Natural killer cell treated with Interleukin-12 subunit alpha and Interleukin-12 subunit beta and Interleukin-15 and Interleukin-18, amount 100 ng/mL, for 72 hours (primary cell): Measurements from ENCODE around the gene GPR151. TPM values are rescaled to one million over a fixed set of nuclear protein-coding genes. Genes with fewer than 3 reads are reported as not detected.

ENCODE experiments used
- ATAC-seq, 2 donors: fragments of 150-1000 bp; cut with Tn5 transposase in 1 of 2; sonication (Bioruptor Pico), chemical (Tn5 transposase) in 1 of 2; 2 replicates each; pipeline ENCODE4 v1.10.0; 2021
- DNase-seq: peaks from one replicate; pipeline ENCODE4 v3.0.0; 2022; ENCODE audit warnings: low spot score
- H3K27ac Mint-ChIP-seq, 2 donors: 1 replicate in 1 of 2; 2 replicates in 1 of 2; pipeline ENCODE4 v1.8.0; 2022; ENCODE audit warnings: mixed read lengths in 2 of 2, mild to moderate bottlenecking in 1 of 2, moderate library complexity in 1 of 2
- H3K27me3 Mint-ChIP-seq, 2 donors: 1 replicate in 1 of 2; 2 replicates in 1 of 2; pipeline ENCODE4 v1.8.0; 2022; ENCODE audit warnings: mixed read lengths in 2 of 2
- H3K36me3 Mint-ChIP-seq: one replicate; pipeline ENCODE4 v1.8.0; 2022; ENCODE audit warnings: mixed read lengths
- H3K4me1 Mint-ChIP-seq, 2 donors: 1 replicate in 1 of 2; 2 replicates in 1 of 2; pipeline ENCODE4 v1.8.0; 2022; ENCODE audit warnings: low read depth in 2 of 2, mixed read lengths in 2 of 2, mild to moderate bottlenecking in 1 of 2
- H3K4me3 Mint-ChIP-seq: one replicate; pipeline ENCODE4 v1.8.0; 2022; ENCODE audit warnings: mixed read lengths
- H3K9me3 Mint-ChIP-seq: 2 replicates; pipeline ENCODE4 v1.8.0; 2022; ENCODE audit warnings: mixed read lengths
- total RNA-seq, 2 donors: library from RNA; stranded (reverse); gene quantifications; one replicate each; pipeline ENCODE4 v1.2.3, GENCODE V29; 2022

Gene GPR151
- total RNA-seq, 2 donors from 2014 or later = not detected

GRCh38 chr5:146538432-146538831 is 22.4 kb upstream of the GPR151 start:
- DNase-seq (no peak), ATAC-seq (no peak)
- no peak overlapping the region for H3K4me3 Mint-ChIP-seq
- no peak overlapping the region for H3K27ac Mint-ChIP-seq
- H3K4me1 Mint-ChIP-seq = peaks cover under 1 to 2% of the 10 kb centered on the region in 2 donors
- H3K27me3 Mint-ChIP-seq = peaks cover 4 to 7% of the 10 kb centered on the region in 2 donors
- no peaks in the 10 kb centered on the region for H3K36me3 Mint-ChIP-seq
- no peaks in the 10 kb centered on the region for H3K9me3 Mint-ChIP-seq

- Mint-ChIP-seq H3K27ac (no peak overlapping the region), H3K27me3 (peaks cover 0 to 7% of the 10 kb centered on the region in 2 donors), H3K9me3 (no peaks in the 10 kb centered on the region), H3K4me3 (no peak overlapping the region), H3K4me1 (peaks cover 4% of the 10 kb centered on the region in 2 donors), H3K36me3 (no peaks in the 10 kb centered on the region)
- DNase-seq (no peak), ATAC-seq (no peak)
Observed at GRCh38 chr5:146533882-146534281, 17.9 kb upstream of the GPR151 start.

GRCh38 chr5:146533260-146533857 is 17.4 kb upstream of the GPR151 start:
- DNase-seq (peak; percentile 80), ATAC-seq (peak; percentile 78 to 82)
- Mint-ChIP-seq H3K4me1 (peaks cover 4% of the 10 kb centered on the region in 2 donors), H3K36me3 (no peaks in the 10 kb centered on the region), H3K27me3 (peaks cover under 1 to 8% of the 10 kb centered on the region in 2 donors), H3K4me3 (no peak overlapping the region), H3K27ac (no peak overlapping the region), H3K9me3 (no peaks in the 10 kb centered on the region)

DNA sequence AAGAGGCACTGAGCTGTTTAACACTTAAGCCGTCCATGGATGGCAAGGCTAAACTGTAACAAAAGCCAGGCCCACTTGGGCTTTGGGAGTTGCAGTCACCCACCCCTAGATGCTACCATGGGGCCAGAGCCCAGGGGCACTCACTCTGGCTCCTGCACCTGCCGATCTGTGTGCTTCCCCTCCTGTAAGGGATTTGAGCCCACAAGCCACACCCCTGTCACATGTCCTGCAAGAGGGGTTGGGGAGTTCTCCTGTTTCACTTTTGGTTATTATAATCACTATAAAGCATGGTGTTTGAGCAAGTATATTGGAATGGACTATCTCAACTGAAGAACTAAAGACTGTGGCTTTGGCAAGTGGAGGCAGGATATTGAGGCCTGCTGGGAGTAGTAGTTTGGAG is 14.0 kb upstream of the GPR151 start:
- Mint-ChIP-seq H3K4me3 (no peak overlapping the region), H3K9me3 (no peaks in the 10 kb centered on the region), H3K36me3 (no peaks in the 10 kb centered on the region), H3K27ac (no peak overlapping the region), H3K27me3 (peaks cover 7 to 11% of the 10 kb centered on the region in 2 donors), H3K4me1 (peaks cover 4% of the 10 kb centered on the region in 2 donors)
- ATAC-seq (no peak), DNase-seq (no peak)

DNA sequence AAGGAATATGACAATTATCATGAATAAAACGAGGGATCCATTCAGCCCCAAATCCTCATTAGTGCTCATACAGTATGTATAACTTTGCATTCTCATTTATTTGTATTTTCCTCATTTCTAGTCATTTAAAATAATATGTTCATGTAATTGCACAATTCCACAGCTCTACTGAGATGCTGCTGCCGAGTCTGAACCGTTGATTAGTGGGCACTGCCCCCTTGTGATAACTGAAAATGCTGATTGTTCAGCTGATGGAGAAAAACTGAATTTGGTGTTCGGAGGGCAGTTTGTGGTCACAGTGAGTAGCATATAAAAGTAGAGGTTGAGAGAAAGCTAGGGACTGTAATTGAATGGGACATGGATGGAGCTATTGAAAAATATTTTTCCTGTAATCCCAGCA is 12.2 kb upstream of the GPR151 start:
- DNase-seq (no peak), ATAC-seq (no peak)
- H3K36me3 Mint-ChIP-seq = no peaks in the 10 kb centered on the region
- no peak overlapping the region for H3K27ac Mint-ChIP-seq
- H3K9me3 Mint-ChIP-seq = no peaks in the 10 kb centered on the region
- no peak overlapping the region for H3K4me3 Mint-ChIP-seq
- peaks cover 7 to 12% of the 10 kb centered on the region in 2 donors for H3K27me3 Mint-ChIP-seq
- peaks cover under 1 to 1% of the 10 kb centered on the region in 2 donors for H3K4me1 Mint-ChIP-seq

DNA sequence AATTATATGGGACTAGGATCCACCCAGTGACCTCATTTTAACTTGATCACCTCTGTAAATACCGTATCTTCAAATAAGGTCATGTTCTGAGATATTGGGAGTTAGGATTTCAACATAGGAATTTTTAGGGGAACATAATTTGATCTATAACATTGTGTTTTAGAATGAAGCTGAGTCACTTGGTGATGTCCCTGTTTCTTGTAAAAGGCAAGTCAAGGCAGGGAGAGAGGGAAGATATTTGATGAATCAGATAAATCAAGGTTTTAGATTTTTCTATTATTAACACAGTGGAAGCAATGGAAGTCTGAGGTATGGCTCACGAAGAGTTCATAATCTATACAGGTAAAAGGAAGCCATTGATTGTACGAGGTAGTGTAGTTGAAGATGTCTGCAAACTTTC is 11.8 kb upstream of the GPR151 start:
- no peak overlapping the region for H3K4me3 Mint-ChIP-seq
- H3K4me1 Mint-ChIP-seq = no peaks in the 10 kb centered on the region
- ATAC-seq (no peak), DNase-seq (no peak)
- H3K27ac Mint-ChIP-seq = no peak overlapping the region
- H3K36me3 Mint-ChIP-seq = no peaks in the 10 kb centered on the region
- H3K27me3 Mint-ChIP-seq = peaks cover 10 to 16% of the 10 kb centered on the region in 2 donors
- no peaks in the 10 kb centered on the region for H3K9me3 Mint-ChIP-seq

DNA sequence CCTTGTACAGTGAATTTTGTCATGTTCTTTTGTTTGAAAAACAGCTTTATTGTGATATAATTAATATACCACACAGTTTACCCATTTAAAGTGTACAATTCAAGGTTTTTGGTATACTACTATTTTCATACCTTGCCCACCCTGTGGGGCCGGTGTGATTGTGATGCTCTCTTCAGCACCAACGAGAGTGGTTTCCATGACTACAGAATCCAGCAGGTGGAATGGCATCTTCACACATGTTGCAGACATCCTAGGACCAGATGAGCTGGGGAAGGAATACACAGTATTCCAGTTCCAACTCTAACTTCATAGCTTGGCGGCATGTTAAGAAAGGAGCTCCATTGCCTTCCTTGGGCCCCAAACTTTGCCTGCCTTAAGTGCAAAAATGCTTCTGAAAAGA is 7.7 kb upstream of the GPR151 start:
- H3K9me3 Mint-ChIP-seq = no peaks in the 10 kb centered on the region
- H3K4me3 Mint-ChIP-seq = no peak overlapping the region
- peaks cover 5 to 6% of the 10 kb centered on the region in 2 donors for H3K4me1 Mint-ChIP-seq
- no peak for ATAC-seq
- no peaks in the 10 kb centered on the region for H3K36me3 Mint-ChIP-seq
- no peak for DNase-seq
- H3K27me3 Mint-ChIP-seq = peaks cover 14 to 26% of the 10 kb centered on the region in 2 donors
- H3K27ac Mint-ChIP-seq = no peak overlapping the region

DNA sequence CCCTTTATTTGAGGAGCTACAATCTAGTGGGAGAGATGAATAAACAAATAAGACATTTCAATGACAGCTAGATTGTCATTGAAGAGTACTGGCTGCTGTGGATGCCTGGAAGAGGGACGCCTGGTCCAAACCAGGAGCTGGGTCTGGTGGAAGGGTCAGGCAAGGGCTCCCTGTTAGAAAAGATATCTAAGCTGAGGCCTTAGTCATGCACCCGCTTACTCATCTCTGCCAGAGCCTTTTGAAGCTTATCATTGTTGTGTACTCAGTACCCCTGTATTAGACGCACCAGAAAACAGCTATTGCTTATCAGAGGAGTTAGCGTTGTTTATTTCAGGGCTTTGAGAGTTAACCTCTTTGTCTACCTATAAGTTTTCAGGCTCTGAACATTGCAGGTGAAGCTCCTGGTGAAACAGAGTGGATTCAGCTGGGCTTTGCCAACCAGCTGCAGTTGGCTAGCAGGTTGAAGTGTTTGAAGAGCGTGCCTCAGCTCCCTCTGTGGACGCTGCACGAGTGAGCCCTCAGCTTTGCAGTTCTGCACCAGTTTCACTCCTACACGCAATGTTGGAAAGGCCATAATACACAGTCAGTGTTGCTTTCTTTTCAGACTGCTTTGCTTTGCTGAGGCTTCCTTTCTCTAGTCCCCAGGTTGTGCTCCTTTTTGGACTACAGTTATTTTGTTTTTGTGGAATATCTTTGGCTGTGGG is 5.6 kb upstream of the GPR151 start:
- no peaks in the 10 kb centered on the region for H3K36me3 Mint-ChIP-seq
- DNase-seq (no peak), ATAC-seq (no peak)
- H3K27me3 Mint-ChIP-seq = peaks cover 6 to 14% of the 10 kb centered on the region in 2 donors
- H3K4me3 Mint-ChIP-seq = no peak overlapping the region
- H3K27ac Mint-ChIP-seq = no peak overlapping the region
- no peaks in the 10 kb centered on the region for H3K9me3 Mint-ChIP-seq
- peaks cover 5 to 6% of the 10 kb centered on the region in 2 donors for H3K4me1 Mint-ChIP-seq

DNA sequence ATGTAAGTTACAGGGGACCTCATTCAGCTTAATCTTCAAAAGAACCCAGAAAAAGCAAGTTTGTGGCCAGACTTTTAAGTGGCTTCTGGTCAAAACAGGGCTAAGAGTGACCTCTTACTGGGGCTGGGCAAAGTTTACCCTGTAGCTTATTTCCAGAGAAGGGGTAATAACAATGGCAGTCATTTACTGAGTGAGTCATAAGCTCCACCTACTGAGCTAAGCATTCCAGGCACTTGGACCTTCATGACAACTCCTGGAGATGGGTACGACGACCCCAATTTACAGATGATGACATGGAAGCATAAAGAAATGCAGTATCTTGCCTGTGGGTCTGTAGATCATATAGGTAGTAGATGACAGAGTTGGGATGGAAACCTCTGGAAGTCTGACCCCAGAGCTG is 4.7 kb upstream of the GPR151 start:
- no peaks in the 10 kb centered on the region for H3K9me3 Mint-ChIP-seq
- H3K4me1 Mint-ChIP-seq = peaks cover 5 to 6% of the 10 kb centered on the region in 2 donors

DNA sequence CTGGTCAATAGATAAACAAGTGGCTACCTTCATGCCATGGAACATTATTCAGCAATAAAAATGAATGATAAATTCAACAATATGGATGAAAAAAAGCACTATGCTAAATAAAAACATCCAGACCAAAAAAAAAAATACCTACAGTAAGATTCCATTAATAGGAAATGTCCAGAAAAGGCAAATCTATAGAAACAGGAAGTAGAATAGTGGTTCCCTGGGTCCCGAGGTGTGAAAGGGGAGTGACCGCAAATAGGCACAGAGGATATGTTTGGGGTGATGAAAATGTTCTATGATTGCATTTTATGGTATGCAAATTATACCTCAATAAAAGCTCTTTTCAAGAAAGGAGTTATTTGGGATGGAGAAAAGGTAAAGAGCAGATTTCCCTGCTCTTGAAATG is 3.6 kb upstream of the GPR151 start:
- no peaks in the 10 kb centered on the region for H3K9me3 Mint-ChIP-seq
- no peaks in the 10 kb centered on the region for H3K36me3 Mint-ChIP-seq
- no peak overlapping the region for H3K4me3 Mint-ChIP-seq
- H3K27me3 Mint-ChIP-seq = peaks cover 6 to 14% of the 10 kb centered on the region in 2 donors
- no peak overlapping the region for H3K27ac Mint-ChIP-seq
- no peak for ATAC-seq
- peaks cover 5 to 6% of the 10 kb centered on the region in 2 donors for H3K4me1 Mint-ChIP-seq
- no peak for DNase-seq

More for the DNA sequence above, 4.7 kb upstream of the GPR151 start:
- DNase-seq (no peak), ATAC-seq (no peak)
- Mint-ChIP-seq H3K4me3 (no peak overlapping the region), H3K27ac (no peak overlapping the region), H3K27me3 (peaks cover 6 to 14% of the 10 kb centered on the region in 2 donors), H3K36me3 (no peaks in the 10 kb centered on the region)

DNA sequence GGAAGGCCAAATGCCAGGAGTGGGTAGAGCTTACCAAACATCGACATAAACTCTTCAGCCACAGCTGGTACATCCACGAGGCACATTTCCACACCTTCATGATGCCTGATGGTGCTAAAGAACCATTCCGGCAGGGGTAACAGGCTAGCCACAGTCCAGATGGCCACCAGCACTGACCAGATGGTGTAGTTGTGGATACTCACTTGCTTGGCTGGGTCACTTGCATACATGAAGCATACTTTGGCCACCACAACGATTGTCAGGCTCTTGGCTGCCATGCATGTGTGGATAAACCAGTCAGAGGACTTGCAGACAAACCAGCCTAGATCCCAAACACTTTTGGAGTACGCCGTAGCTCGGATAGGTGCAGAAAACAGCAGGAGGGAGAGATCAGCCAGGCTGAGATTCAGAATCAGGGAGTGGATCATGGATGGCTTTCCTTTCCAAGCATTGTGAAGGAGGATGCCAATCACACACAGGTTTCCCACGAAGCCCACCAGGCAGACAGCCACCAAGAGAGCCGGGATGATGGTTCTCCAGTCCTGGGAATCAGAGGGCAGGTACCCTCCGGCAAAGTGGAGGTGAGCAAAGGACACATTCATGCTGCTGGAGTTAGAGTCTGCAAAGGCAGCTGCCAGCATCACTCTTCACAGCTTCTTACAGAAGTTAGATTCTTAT is 378 bp downstream of the GPR151 start:
- Mint-ChIP-seq H3K27me3 (no peaks in the 10 kb centered on the region), H3K4me1 (peaks cover 5 to 6% of the 10 kb centered on the region in 2 donors), H3K4me3 (no peak overlapping the region), H3K36me3 (peaks cover 5% of the 10 kb centered on the region), H3K9me3 (no peaks in the 10 kb centered on the region), H3K27ac (no peak overlapping the region)
- ATAC-seq (no peak), DNase-seq (no peak)

DNA sequence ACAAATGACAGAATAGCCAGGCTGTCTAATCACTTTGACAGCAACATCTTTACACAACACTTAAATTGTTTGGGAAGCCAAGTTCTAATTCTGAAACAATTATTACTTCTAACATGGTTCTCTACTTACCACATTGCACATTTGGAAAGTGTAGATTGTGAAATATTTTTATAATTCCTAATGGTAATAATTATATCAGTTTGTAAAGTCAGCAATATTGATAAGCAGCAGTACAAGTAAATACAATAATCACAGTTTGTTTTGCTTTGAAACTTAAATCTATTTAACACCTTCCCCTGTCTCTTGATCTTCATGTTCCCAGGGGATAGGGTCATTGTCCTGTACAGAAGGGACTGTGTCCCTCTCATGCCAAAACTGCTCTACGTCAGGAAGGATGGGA is 1.4 kb downstream of the GPR151 start:
- no peaks in the 10 kb centered on the region for H3K27me3 Mint-ChIP-seq
- DNase-seq = no peak
- no peaks in the 10 kb centered on the region for H3K9me3 Mint-ChIP-seq
- peaks cover 4 to 5% of the 10 kb centered on the region in 2 donors for H3K4me1 Mint-ChIP-seq
- peaks cover 10% of the 10 kb centered on the region for H3K36me3 Mint-ChIP-seq
- no peak overlapping the region for H3K27ac Mint-ChIP-seq
- H3K4me3 Mint-ChIP-seq = no peak overlapping the region
- ATAC-seq = no peak

GRCh38 chr5:146513462-146513861 is 2.5 kb downstream of the GPR151 start:
- Mint-ChIP-seq H3K4me1 (no peaks in the 10 kb centered on the region), H3K9me3 (no peaks in the 10 kb centered on the region), H3K36me3 (peaks cover 15% of the 10 kb centered on the region), H3K27me3 (no peaks in the 10 kb centered on the region), H3K4me3 (no peak overlapping the region), H3K27ac (no peak overlapping the region)
- no peak for ATAC-seq
- DNase-seq = no peak

GRCh38 chr5:146510559-146511125 is 5.3 kb downstream of the GPR151 start:
- H3K27me3 Mint-ChIP-seq = no peaks in the 10 kb centered on the region
- no peak for DNase-seq
- no peak for ATAC-seq
- H3K36me3 Mint-ChIP-seq = peaks cover 28% of the 10 kb centered on the region
- no peak overlapping the region for H3K4me3 Mint-ChIP-seq
- H3K9me3 Mint-ChIP-seq = no peaks in the 10 kb centered on the region
- no peak overlapping the region for H3K27ac Mint-ChIP-seq
- H3K4me1 Mint-ChIP-seq = no peaks in the 10 kb centered on the region
